ENCODE measurements around the gene INHA.

INHA gene

DNA sequence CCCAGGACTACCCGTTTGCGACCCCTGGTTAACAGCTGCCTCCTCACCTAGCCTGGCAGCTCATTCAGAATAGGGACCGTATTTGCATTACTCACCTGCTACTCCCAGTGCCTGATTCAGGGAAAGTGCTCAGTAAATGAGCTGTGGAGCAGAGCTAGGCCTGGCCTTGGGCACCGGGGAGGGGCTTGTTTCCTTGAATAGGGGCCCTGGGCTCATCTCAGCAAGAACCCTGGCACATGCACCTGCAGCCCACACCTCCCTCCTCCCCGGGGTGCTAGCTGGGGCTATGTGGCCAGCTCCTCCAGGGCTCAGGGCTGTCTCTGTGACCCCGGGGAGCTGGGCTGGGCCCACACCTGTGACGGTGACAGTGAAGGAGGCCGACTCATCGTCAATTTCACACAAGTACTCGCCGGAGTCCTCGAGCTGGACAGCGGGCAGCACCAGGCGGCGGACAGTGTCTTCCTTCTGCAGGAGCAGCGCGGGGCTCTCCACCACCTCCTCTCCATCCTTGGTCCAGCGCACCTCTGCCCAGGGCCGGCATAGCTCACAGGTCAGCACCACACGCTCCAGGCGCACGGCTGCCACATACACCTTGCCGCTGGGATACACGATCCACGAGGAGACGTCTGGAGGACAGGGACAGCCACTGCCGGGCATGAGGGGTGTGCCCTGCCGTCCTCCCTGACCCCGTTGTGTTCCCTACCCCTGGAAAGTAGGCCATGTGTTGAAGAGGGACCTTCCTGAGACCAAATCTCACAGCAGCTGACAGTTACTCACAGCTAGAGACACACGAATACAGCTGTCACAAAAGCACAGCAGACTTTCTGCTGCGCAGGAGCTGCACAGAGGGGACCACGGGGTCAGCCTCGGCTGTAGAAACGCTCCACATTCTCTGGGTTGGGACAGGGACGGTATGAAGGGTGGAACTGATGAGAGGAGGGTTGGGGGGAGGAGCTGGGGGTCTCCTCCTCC is 9.8 kb upstream of the INHA start:
- no peak for DNase-seq (ENCODE audit: low read depth, low spot score)
- ChIA-PET POLR2A (interaction anchor here (0.8 to 1.1 kb wide), 3 partner anchors 8 to 94 kb away, joined by 3 to 5 read pairs (median 5); partner anchors contain the start of genes INHA and OBSL1), CTCF (interaction anchor here (2.3 to 5.7 kb wide), 6 partner anchors 8 to 127 kb away, joined by 7 to 72 read pairs (median 28); partner anchors contain the start of genes INHA and OBSL1)
- H3K4me3 ChIP-seq (ENCODE audit: low read depth, low read length): no peak overlapping the region
- TF ChIP-seq, protein P1, sequence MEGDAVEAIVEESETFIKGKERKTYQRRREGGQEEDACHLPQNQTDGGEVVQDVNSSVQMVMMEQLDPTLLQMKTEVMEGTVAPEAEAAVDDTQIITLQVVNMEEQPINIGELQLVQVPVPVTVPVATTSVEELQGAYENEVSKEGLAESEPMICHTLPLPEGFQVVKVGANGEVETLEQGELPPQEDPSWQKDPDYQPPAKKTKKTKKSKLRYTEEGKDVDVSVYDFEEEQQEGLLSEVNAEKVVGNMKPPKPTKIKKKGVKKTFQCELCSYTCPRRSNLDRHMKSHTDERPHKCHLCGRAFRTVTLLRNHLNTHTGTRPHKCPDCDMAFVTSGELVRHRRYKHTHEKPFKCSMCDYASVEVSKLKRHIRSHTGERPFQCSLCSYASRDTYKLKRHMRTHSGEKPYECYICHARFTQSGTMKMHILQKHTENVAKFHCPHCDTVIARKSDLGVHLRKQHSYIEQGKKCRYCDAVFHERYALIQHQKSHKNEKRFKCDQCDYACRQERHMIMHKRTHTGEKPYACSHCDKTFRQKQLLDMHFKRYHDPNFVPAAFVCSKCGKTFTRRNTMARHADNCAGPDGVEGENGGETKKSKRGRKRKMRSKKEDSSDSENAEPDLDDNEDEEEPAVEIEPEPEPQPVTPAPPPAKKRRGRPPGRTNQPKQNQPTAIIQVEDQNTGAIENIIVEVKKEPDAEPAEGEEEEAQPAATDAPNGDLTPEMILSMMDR (IDR thresholded peaks at IDR 0.05; ENCODE audit: insufficient read depth, low read length, missing control alignments): no peak

DNA sequence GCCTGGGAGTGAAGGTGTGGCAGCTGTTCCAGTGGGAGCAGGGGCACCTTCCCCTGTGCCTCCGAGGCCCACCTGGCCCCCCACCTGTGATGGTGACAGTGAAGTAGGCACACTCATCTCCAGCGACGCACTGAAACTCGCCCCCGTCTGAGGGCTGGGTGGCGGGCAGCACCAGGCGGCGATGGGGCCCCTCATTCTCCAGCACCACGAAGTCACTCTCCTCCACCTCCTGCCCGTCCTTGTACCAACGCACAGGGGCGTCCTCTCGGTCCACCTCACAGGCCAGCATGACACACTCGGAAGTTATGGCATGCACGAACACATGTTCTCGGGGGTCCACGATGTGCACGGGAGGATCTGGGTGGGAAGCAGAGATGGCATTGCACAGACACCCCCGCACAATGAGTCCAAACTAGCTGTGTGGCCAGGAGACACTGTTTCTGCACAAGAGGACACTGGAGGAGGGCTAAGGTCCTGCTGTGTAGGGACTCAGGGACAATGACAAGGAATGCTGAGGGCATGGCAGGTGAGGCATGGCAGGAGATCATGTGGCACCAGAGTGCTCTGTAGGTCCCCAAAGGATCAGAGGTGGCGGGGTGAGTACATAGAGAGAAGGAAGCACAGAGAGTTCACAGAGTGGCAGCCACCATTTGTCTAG is 8.7 kb upstream of the INHA start:
- ChIA-PET CTCF (interaction anchor here (1.1 to 5.7 kb wide), 5 partner anchors 7 to 129 kb away, joined by 3 to 72 read pairs (median 34); partner anchors contain the start of genes INHA and OBSL1), POLR2A (interaction anchor here (1.1 kb wide), 1 partner anchor 8 kb away, joined by 5 read pairs; the partner anchor contains the start of genes INHA and OBSL1)
- TF ChIP-seq, protein P1 (IDR thresholded peaks at IDR 0.05; ENCODE audit: insufficient read depth, low read length, missing control alignments): no peak

DNA sequence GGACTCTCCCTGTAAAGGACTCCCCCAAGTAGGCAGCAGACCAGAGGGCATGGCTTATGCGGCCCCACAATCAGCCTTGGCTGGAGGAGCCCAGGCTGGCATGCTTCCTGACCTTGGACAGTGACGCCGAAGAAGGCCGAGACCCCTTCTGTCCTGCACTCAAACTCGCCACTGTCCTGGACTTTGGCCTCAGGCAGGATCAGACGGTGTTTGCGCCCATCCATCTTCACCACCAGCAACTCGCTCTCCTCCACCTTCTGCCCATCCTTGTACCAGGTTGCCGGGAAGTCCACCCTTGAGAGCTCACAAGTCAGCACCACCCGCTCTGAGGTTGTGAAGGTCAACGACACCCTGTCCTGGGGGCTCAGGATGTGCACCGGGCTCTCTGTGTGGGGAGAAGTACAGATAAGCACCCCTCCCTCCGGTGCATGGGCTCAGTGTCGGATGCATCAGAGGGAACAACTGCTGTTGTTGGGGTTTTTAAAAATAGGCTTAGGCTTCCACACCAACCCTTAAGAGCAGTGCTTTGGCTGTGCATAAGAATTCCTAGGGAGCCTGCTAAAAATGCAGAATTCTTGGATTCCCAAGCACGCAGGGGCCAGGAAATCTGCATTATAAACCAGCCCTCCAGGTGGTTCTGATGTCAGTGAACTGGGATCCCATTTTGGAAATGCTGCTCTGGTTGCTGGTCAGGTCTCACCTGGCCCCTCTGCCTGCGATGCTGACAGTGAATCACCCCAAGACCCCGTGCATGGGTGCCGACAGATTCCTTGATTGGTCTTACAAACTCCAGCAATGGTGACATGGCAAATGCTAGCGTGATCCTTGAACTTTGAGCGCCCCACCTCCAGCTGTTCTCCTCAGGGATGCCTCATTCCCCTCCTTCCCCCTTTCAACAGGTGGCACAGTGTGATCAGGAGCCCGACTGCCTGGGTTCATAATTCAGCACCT is 6.7 kb upstream of the INHA start:
- POLR2A ChIA-PET: interaction anchor here (1.0 kb wide), 1 partner anchor 31 kb away, joined by 3 read pairs; no protein-coding TSS in a partner anchor
- H3K4me3 ChIP-seq (ENCODE audit: low read depth, low read length): no peak overlapping the region
- TF ChIP-seq, protein P1 (IDR thresholded peaks at IDR 0.05; ENCODE audit: insufficient read depth, low read length, missing control alignments): no peak
- DNase-seq (ENCODE audit: low read depth, low spot score): no peak
- CTCF ChIA-PET: interaction anchor here (1.0 to 2.8 kb wide), 3 partner anchors 24 to 125 kb away, joined by 3 to 10 read pairs (median 5); no protein-coding TSS in a partner anchor

More for the DNA sequence above, 8.7 kb upstream of the INHA start:
- H3K4me3 ChIP-seq (ENCODE audit: low read depth, low read length): no peak overlapping the region
- DNase-seq (ENCODE audit: low read depth, low spot score): no peak

DNA sequence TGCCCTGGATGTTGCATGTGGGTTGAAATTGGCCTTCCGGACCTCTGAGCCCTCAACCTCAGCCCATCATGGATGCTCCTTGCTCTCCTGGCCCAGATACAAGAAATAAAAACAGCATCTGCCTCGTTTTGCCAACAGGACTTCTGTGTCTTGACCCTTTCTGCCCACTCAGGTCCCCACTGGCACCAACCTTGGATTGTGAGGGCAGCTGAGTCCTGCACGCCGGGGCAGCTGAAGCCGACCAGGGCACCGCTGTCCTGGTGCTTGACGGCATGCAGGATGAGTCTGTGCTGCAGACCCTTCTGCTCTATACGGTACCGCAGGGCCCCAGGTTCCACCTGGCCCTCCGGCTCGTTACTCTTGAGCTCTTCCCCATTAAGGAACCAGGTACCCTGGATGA is 5.5 kb upstream of the INHA start:
- ChIA-PET CTCF (interaction anchor here (1.0 to 2.8 kb wide), 2 partner anchors 25 to 123 kb away, joined by 3 to 10 read pairs; no protein-coding TSS in a partner anchor), POLR2A (interaction anchor here (1.0 kb wide), 1 partner anchor 29 kb away, joined by 3 read pairs; no protein-coding TSS in a partner anchor)

DNA sequence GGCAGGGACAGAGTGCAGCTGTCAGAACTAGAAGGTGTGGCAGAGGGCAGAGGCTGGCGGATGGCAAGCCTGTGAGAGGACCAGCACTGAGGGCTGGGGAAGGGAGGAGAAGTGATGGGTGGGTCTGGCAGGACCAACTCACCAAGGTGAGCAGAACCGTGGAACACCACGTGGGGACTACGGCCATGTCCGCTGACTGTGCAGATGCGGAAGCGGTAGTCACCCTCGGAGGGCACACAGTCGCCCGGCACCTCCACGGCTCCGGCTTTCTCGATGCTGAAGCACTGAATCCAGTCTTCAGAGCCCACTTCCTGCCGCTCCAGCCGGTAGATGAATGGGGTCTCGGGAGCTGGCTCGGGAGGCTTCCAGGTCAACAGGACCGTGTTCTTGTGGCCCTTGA is 5.0 kb upstream of the INHA start:
- TF ChIP-seq, protein P1 (IDR thresholded peaks at IDR 0.05; ENCODE audit: insufficient read depth, low read length, missing control alignments): no peak
- ChIA-PET POLR2A (no interaction called here), CTCF (interaction anchor here (1.0 to 2.8 kb wide), 2 partner anchors 25 to 123 kb away, joined by 3 to 10 read pairs; no protein-coding TSS in a partner anchor)
- no peak for DNase-seq (ENCODE audit: low read depth, low spot score)
- no peak overlapping the region for H3K4me3 ChIP-seq (ENCODE audit: low read depth, low read length)

More for the DNA sequence above, 5.5 kb upstream of the INHA start:
- TF ChIP-seq, protein P1 (IDR thresholded peaks at IDR 0.05; ENCODE audit: insufficient read depth, low read length, missing control alignments): no peak
- DNase-seq (ENCODE audit: low read depth, low spot score): no peak
- no peak overlapping the region for H3K4me3 ChIP-seq (ENCODE audit: low read depth, low read length)
